HG02885 (cell line): Measurements from ENCODE around the gene RPIA.
A peak's percentile ranks its signal among the peaks of the same experiment; 100 is the strongest.

Experiments
- ATAC-seq: cut with Tn5 transposase; IDR thresholded peaks from one replicate; pipeline ENCODE4 v1.9.1; 2021; ENCODE audit warnings: mild to moderate bottlenecking; ENCODE audit not compliant: unreplicated experiment, poor library complexity

RPIA gene

GRCh38 chr2:88683160-88684021 lies 8.1 kb upstream of the RPIA start:
- no peak for ATAC-seq

GRCh38 chr2:88684519-88684918 lies 7.0 kb upstream of the RPIA start:
- no peak for ATAC-seq

GRCh38 chr2:88686320-88686719 lies 5.2 kb upstream of the RPIA start:
- ATAC-seq = no peak

GRCh38 chr2:88687384-88687783 lies 4.1 kb upstream of the RPIA start:
- ATAC-seq = no peak

GRCh38 chr2:88690591-88691338 lies 708 bp upstream of the RPIA start:
- peak; percentile 14 for ATAC-seq

GRCh38 chr2:88692187-88692586 lies 714 bp downstream of the RPIA start:
- ATAC-seq = no peak

- no peak for ATAC-seq
Observed at GRCh38 chr2:88693911-88694414, 2.5 kb downstream of the RPIA start.

GRCh38 chr2:88696611-88697010 lies 5.1 kb downstream of the RPIA start:
- ATAC-seq = no peak

GRCh38 chr2:88697370-88698026 lies 6.0 kb downstream of the RPIA start:
- ATAC-seq = no peak

- no peak for ATAC-seq
Observed at GRCh38 chr2:88698027-88698413, 6.5 kb downstream of the RPIA start.

- no peak for ATAC-seq
Observed at GRCh38 chr2:88698498-88699233, 7.2 kb downstream of the RPIA start.

GRCh38 chr2:88707003-88707402 lies 15.5 kb downstream of the RPIA start:
- ATAC-seq = no peak

GRCh38 chr2:88709181-88709631 lies 17.7 kb downstream of the RPIA start:
- no peak for ATAC-seq

- ATAC-seq = no peak
Observed at GRCh38 chr2:88711289-88711688, 19.8 kb downstream of the RPIA start.

- ATAC-seq = no peak
Observed at GRCh38 chr2:88711897-88712296, 20.4 kb downstream of the RPIA start.

GRCh38 chr2:88713408-88713807 lies 21.9 kb downstream of the RPIA start:
- no peak for ATAC-seq

GRCh38 chr2:88714667-88715066 lies 23.2 kb downstream of the RPIA start:
- ATAC-seq = no peak

GRCh38 chr2:88720399-88720798 lies 28.9 kb downstream of the RPIA start:
- ATAC-seq = no peak

GRCh38 chr2:88721268-88721667 lies 29.8 kb downstream of the RPIA start:
- no peak for ATAC-seq

- no peak for ATAC-seq
Observed at GRCh38 chr2:88724643-88725332, 33.3 kb downstream of the RPIA start.
